BLaER1 treated with 17β-estradiol and CSF1 and Interleukin-3, amounts not matched to agents 10 nM and 100 nM (cell line): ENCODE results near the gene DUSP10.

Experiments
- H3K27ac ChIP-seq, 11 experiments: shearing (Covaris generic); formaldehyde crosslinking; 2 replicates each; pipeline ENCODE4 v1.8.1; 2022
- H3K27me3 ChIP-seq, 11 experiments: shearing (Covaris generic); formaldehyde crosslinking; 2 replicates each; pipeline ENCODE4 v1.8.1; 2022
- H3K36me3 ChIP-seq, 11 experiments: shearing (Covaris generic); formaldehyde crosslinking; 2 replicates each; pipeline ENCODE4 v1.8.1; 2022
- H3K4me1 ChIP-seq, 10 experiments: shearing (Covaris generic); formaldehyde crosslinking; 2 replicates each; pipeline ENCODE4 v1.8.1; 2022
- H3K4me2 ChIP-seq, 11 experiments: shearing (Covaris generic); formaldehyde crosslinking; 2 replicates each; pipeline ENCODE4 v1.8.1; 2022
- H3K4me3 ChIP-seq, 10 experiments: shearing (Covaris generic); formaldehyde crosslinking; 2 replicates each; pipeline ENCODE4 v1.8.1; 2022
- H3K9ac ChIP-seq, 11 experiments: shearing (Covaris generic); formaldehyde crosslinking; 2 replicates each; pipeline ENCODE4 v1.8.1; 2022
- H3K9me3 ChIP-seq, 11 experiments: shearing (Covaris generic); formaldehyde crosslinking; replicated peaks in 1 of 11; 2 replicates each; pipeline ENCODE4 v1.8.1; 2022
- H4K20me1 ChIP-seq, 11 experiments: shearing (Covaris generic); formaldehyde crosslinking; 2 replicates each; pipeline ENCODE4 v1.8.1; 2022
- Cebpa-rat ChIP-seq, 11 experiments: shearing (Covaris generic); IDR thresholded peaks; 2 replicates each; pipeline ENCODE4 v1.8.1; 2022

The DUSP10 gene

DNA sequence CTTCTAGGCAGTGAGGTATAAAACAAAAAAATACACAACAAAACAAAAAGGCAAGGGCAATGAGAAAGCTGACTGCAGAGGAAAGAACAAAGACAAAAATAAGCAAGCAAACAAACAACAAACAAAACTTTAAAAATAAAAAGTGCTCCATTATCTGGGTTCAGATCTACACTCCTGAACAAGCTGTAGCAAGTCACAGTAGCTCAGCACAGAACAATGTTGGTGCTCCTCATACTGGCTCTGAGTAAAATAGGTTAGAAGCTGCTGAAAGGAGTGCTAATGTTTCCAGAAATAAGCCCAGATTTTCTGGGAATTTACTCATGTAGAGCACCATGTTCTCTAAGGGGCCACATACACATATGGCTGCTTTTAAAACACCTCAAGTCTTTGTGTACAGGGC, 16.6 kb upstream of the DUSP10 start:
- no peak overlapping the region for H3K9ac ChIP-seq
- H3K4me3 ChIP-seq = no peak overlapping the region
- no peaks in the 10 kb centered on the region for H3K27me3 ChIP-seq
- H3K27ac ChIP-seq = no peak overlapping the region
- no peaks in the 10 kb centered on the region for H3K36me3 ChIP-seq
- no peak overlapping the region for H3K4me2 ChIP-seq
- no peaks in the 10 kb centered on the region for H4K20me1 ChIP-seq
- H3K4me1 ChIP-seq = peaks cover 0 to 12% (median 6%) of the 10 kb centered on the region in 10 experiments; a peak in 12 of 20 replicates
- no peak for TF ChIP-seq Cebpa-rat (IDR thresholded peaks at IDR 0.05)
- no peaks in the 10 kb centered on the region for H3K9me3 ChIP-seq

DNA sequence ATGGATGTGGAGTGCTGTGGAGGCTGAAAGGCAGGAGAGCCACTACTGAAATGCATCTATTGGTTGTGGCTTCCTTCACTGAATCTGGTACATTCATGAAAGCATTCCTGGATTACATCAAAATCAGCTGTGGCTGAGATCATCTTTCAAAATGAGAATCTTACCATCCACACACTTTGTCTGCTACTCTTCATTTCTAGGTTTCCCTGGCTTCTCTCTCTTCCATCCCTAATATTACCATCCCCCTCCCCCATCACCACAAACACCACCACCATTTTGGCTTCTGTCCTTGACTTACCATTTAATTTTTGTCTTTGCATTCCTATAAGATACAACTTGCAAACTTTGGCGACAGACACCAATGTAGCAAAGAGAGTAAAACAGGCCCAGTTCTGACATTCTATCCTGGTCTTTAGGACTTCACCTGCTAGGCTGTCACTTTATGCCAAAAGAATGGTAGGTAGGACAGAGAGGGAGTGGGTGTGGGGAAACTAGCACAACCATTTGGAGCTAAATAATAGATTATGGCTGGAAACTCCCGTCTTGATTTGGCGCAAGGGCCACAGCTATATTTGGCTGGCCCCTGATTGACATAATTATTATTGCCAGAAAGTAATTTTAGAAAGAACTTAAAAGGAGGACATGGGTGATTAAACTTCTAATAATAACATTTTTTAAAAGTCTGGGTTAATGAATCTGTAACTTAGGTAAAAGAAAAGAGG, 15.1 kb upstream of the DUSP10 start:
- Histone ChIP-seq H3K9me3 (no peaks in the 10 kb centered on the region), H3K4me1 (peaks cover 0 to 12% (median 6%) of the 10 kb centered on the region in 10 experiments; a peak in 12 of 20 replicates), H3K27me3 (no peaks in the 10 kb centered on the region), H3K36me3 (no peaks in the 10 kb centered on the region), H3K27ac (no peak overlapping the region), H3K4me3 (no peak overlapping the region), H4K20me1 (no peaks in the 10 kb centered on the region), H3K9ac (no peak overlapping the region), H3K4me2 (no peak overlapping the region)
- TF ChIP-seq Cebpa-rat (IDR thresholded peaks at IDR 0.05) = no peak

DNA sequence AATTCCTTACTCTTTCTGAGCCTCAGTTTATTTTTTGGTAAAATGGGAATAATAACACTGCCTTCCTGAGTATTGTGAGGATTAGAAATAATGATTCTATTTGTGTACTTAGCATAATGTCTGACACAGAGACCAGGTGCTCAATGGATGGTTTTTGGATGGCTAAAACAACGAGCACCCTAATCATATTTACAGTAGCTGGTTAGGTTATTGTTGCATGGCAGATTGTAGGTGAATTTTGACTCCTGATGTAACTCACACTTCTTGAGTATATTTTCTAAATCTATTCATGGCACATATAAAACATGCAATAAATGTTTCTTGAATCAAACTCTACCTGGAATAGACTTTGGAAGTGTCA, 11.9 kb upstream of the DUSP10 start:
- H3K9me3 ChIP-seq = no peaks in the 10 kb centered on the region
- no peak overlapping the region for H3K27ac ChIP-seq
- H3K36me3 ChIP-seq = no peaks in the 10 kb centered on the region
- peaks cover 0 to 21% (median 6%) of the 10 kb centered on the region in 10 experiments; a peak in 12 of 20 replicates for H3K4me1 ChIP-seq
- no peaks in the 10 kb centered on the region for H3K27me3 ChIP-seq
- H4K20me1 ChIP-seq = no peaks in the 10 kb centered on the region
- H3K4me3 ChIP-seq = no peak overlapping the region
- TF ChIP-seq Cebpa-rat (IDR thresholded peaks at IDR 0.05) = no peak
- H3K9ac ChIP-seq = no peak overlapping the region
- peak overlapping the region in 1 of 11 experiments; percentile 30; a peak in 2 of 22 replicates for H3K4me2 ChIP-seq

DNA sequence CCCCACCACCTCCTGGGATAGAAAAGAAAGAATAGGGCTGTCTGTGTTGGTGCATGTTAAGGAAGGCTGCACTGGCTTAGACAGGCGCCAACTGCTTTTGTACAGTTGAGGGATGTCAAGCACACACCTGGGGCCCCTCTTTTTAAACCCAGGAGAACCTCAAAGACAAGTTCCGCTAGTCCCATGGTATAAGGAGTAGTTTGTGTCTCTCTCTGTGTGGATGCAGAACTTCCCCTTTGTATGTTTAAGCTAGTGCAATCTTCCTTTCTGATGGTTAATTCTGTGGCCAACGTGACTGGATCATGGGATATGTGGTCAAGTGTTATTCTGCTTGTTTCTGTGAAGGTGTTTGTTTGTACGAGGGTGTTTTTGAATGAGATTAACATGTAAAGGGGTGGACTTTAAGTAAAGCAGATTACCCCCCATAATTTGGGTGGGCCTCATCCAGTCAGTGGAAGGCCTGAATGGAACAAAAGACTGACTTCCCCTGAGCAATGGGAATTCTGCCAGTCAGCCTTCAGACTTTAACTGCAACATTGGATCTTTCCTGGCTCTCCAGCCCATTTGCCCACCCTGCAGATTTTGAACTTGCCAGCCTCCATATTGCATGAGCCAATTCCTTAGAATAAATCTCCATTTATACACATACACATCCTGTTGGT, 9.5 kb upstream of the DUSP10 start:
- TF ChIP-seq Cebpa-rat (IDR thresholded peaks at IDR 0.05) = no peak
- H4K20me1 ChIP-seq = no peaks in the 10 kb centered on the region
- H3K27me3 ChIP-seq = no peaks in the 10 kb centered on the region
- H3K4me1 ChIP-seq = peaks cover 0 to 21% (median 6%) of the 10 kb centered on the region in 10 experiments; a peak in 12 of 20 replicates
- H3K9me3 ChIP-seq = peaks cover 0 to 1% (median 0%) of the 10 kb centered on the region in 11 experiments; a peak in 1 of 22 replicates
- no peaks in the 10 kb centered on the region for H3K36me3 ChIP-seq
- no peak overlapping the region for H3K27ac ChIP-seq
- H3K9ac ChIP-seq = no peak overlapping the region
- H3K4me3 ChIP-seq = no peak overlapping the region
- H3K4me2 ChIP-seq = peak overlapping the region in 2 of 11 experiments; percentile 25 to 35; a peak in 5 of 22 replicates

DNA sequence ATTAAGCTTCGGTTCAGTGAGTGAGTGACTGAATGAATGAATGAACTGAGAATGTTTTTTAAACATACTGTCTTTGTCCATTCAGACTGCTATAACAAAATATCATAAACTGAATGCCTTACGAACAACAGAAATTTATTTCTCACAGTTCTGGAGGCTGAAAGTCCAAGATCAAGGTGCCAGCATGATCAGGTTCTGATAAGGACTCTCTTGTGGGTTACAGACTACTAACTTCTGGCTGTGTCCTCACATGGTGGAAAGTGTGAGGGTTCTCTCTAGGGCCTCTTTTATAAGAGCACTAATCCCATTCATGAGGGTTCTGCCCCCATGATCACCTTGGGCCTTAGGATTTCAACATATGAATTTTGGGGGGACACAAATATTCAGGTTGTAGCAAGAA, 7.1 kb upstream of the DUSP10 start:
- Histone ChIP-seq H3K9me3 (peaks cover 0 to 4% (median 0%) of the 10 kb centered on the region in 11 experiments; a peak in 1 of 22 replicates), H3K9ac (no peak overlapping the region), H4K20me1 (no peaks in the 10 kb centered on the region), H3K36me3 (no peaks in the 10 kb centered on the region), H3K4me3 (no peak overlapping the region), H3K27me3 (no peaks in the 10 kb centered on the region), H3K4me2 (no peak overlapping the region), H3K4me1 (peaks cover under 1 to 13% (median 4%) of the 10 kb centered on the region in 10 experiments; a peak in 18 of 20 replicates), H3K27ac (no peak overlapping the region)
- TF ChIP-seq Cebpa-rat (IDR thresholded peaks at IDR 0.05) = no peak

DNA sequence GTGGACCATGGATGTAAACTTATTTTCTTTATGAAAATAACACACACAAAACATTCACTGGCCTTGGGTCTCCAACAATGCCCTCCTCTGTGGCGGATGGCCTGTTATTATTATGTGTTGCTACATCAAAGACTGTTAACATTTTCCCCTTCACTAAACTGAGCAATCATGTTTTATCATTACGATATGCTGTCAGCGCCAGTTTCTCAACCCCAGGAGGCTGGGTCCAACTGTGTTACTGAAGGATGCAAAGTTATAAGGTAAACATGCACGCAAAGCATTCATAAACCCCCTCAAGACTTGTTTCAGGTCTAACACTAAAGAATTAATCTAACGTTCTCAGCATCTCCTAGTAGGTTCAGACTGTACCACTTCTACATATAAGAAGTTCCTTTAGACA, 6.0 kb upstream of the DUSP10 start:
- H3K27ac ChIP-seq = no peak overlapping the region
- H3K9ac ChIP-seq = no peak overlapping the region
- H3K9me3 ChIP-seq = peaks cover 0 to 4% (median 0%) of the 10 kb centered on the region in 11 experiments; a peak in 1 of 22 replicates
- peaks cover 7 to 18% (median 11%) of the 10 kb centered on the region in 10 experiments; a peak in 19 of 20 replicates for H3K4me1 ChIP-seq
- H3K4me3 ChIP-seq = no peak overlapping the region
- H3K4me2 ChIP-seq = no peak overlapping the region
- TF ChIP-seq Cebpa-rat (IDR thresholded peaks at IDR 0.05) = no peak
- no peaks in the 10 kb centered on the region for H3K27me3 ChIP-seq
- H3K36me3 ChIP-seq = no peaks in the 10 kb centered on the region
- H4K20me1 ChIP-seq = no peaks in the 10 kb centered on the region

DNA sequence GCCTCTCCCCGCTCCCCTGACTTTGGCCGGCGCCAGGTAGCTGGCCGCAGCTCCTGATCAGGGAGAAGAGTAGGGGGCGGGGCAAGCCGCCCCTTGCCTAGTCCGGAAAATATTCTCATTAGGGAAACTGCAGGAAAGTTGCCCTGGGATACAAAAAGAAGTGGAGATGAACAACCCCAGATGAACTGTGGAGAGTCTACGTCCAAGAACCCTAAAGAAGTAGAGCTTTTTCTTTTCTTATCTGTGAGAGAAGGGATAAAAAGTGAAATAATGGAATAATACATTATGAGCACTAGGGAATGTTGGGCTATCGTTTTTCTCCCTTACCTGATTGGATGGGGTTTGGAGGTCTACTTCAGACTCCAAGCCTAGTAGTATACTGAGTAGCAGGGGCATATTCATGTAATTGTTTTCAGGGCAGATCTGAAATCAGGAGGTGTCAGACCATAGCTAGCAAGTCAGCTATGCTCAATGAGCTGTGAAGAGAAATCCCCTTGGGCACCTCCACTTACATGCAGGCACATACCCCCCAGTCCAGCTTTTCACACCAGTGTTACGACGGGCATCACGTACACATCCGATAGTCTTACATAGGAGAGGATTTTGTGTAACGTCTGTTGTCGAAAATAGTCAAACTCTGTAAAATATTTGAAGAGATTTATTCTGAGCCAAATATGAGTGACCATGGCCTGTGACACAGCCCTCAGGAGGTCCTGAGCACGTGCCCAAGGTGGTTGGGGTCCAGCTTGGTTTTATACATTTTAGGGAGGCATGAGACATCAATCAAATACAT, 1.7 kb upstream of the DUSP10 start:
- H3K4me1 ChIP-seq = peaks cover 24 to 30% (median 26%) of the 10 kb centered on the region in 10 experiments
- peak overlapping the region; percentile 88 to 97 (median 93) for H3K9ac ChIP-seq
- H3K9me3 ChIP-seq = peaks cover 0 to 8% (median 0%) of the 10 kb centered on the region in 11 experiments; a peak in 4 of 22 replicates
- TF ChIP-seq Cebpa-rat (IDR thresholded peaks at IDR 0.05) = no peak
- peaks cover 0 to 31% (median 14%) of the 10 kb centered on the region in 11 experiments; a peak in 12 of 22 replicates for H4K20me1 ChIP-seq
- peaks cover 8 to 12% (median 10%) of the 10 kb centered on the region in 11 experiments for H3K36me3 ChIP-seq
- no peaks in the 10 kb centered on the region for H3K27me3 ChIP-seq
- H3K4me2 ChIP-seq = peak overlapping the region; percentile 84 to 99 (median 94)
- peak overlapping the region; percentile 72 to 86 (median 77) for H3K4me3 ChIP-seq
- H3K27ac ChIP-seq = peak overlapping the region; percentile 91 to 99 (median 96)

DNA sequence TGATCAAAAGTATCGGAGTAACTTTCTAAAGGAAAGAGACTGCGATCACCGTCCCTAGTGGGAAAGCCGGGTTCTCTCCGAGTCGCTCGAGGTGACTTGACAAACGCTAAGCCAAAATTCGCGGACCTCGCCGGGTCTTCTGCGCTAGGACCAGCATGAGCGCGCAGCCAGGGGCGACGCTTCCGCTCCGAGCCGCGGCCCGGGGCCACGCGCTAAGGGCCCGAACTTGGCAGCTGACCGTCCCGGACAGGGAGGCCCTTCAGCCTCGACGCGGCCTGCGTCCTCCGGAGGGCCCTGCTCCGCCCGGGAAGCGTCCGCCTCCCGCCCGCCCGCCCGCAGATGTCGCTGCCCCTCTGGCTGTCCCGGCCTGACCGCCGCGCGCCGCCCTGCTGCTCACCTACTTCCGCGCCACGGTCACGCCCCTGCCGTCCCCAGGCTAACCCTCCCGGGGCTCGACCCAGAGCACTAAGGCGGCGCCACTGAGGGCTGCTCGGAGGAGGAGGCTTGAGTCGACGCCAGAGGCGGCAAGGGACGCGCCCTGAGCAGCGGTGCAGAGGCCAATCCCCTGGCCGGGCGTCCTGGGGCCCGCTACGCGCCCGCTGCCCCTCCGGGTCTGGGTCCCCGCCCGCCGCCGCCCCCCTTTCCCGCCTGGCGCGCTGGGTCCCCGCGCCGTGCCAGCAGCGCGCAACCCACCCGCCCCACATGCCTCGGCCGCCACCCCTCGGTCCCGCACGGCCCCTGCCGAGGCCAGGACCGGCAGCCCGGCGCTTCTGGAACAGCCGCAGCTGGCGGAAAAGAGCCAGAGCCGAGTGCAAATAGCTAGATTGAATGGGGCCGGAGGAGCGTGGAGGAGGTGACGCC, 896 bp upstream of the DUSP10 start:
- Histone ChIP-seq H3K27ac (peak overlapping the region; percentile 91 to 99 (median 96)), H4K20me1 (peaks cover 0 to 39% (median 14%) of the 10 kb centered on the region in 11 experiments; a peak in 12 of 22 replicates), H3K4me2 (peak overlapping the region; percentile 84 to 99 (median 94)), H3K9me3 (peaks cover 0 to 16% (median 3%) of the 10 kb centered on the region in 11 experiments; a peak in 9 of 22 replicates), H3K27me3 (no peaks in the 10 kb centered on the region), H3K36me3 (peaks cover 16 to 20% (median 19%) of the 10 kb centered on the region in 11 experiments), H3K9ac (peak overlapping the region; percentile 88 to 97 (median 93)), H3K4me3 (peak overlapping the region; percentile 72 to 86 (median 77)), H3K4me1 (peaks cover 25 to 39% (median 28%) of the 10 kb centered on the region in 10 experiments)
- no peak for TF ChIP-seq Cebpa-rat (IDR thresholded peaks at IDR 0.05)
